ENCODE measurements around the gene PCDHB11.

GRCh38 chr5:141150224-141150992 lies 49.0 kb upstream of the PCDHB11 start:
- TF ChIP-seq CTCF (IDR thresholded peaks at IDR 0.05) (no peak), AR (CRISPR knock-in tag; IDR thresholded peaks at IDR 0.05) (no peak), PRDM15 (CRISPR knock-in tag; IDR thresholded peaks at IDR 0.05) (no peak), E2F1 (CRISPR knock-in tag; IDR thresholded peaks at IDR 0.05) (no peak), ZBTB21 (CRISPR knock-in tag; IDR thresholded peaks at IDR 0.05; ENCODE audit: borderline replicate concordance) (no peak), TEAD4 (CRISPR knock-in tag; IDR thresholded peaks at IDR 0.05) (no peak)
